Liver (tissue), 9 donors: ENCODE data around the gene TCTN1. TPM values are rescaled to one million over a fixed set of nuclear protein-coding genes. Genes with fewer than 3 reads are reported as not detected.
"Not testable (repeated sequence)": the region's sequence is repeated elsewhere in the genome, so short reads cannot be mapped to it uniquely, and the experiment has no call there.

ENCODE experiments used
- DNase-seq: peaks from one replicate; pipeline ENCODE4 v3.0.0-alpha.2; 2017; ENCODE audit warnings: low spot score
- H3K27ac ChIP-seq, 2 donors: one replicate each; pipeline ENCODE4 v1.7.0; 2013; ENCODE audit warnings: inconsistent platforms in 2 of 2, low read length in 2 of 2, control low read depth in 1 of 2, low read depth in 1 of 2, mild to moderate bottlenecking in 1 of 2
- H3K27me3 ChIP-seq, 4 donors: one replicate each; pipeline versions ENCODE4 v1.6.1 to v1.7.0; 2013; ENCODE audit warnings: low read length in 3 of 4, inconsistent platforms in 1 of 4, mild to moderate bottlenecking in 1 of 4, moderate library complexity in 1 of 4; ENCODE audit not compliant: control insufficient read depth in 4 of 4, insufficient read depth in 4 of 4
- H3K36me3 ChIP-seq, 4 donors: one replicate each; pipeline versions ENCODE4 v1.6.1 to v1.7.0; 2013; ENCODE audit warnings: low read length in 3 of 4, mild to moderate bottlenecking in 3 of 4, low read depth in 1 of 4, moderate library complexity in 1 of 4; ENCODE audit not compliant: control insufficient read depth in 4 of 4, insufficient read depth in 3 of 4
- H3K4me1 ChIP-seq, 4 donors: one replicate each; pipeline versions ENCODE4 v1.6.1 to v1.7.0; 2013; ENCODE audit warnings: low read length in 3 of 4, mild to moderate bottlenecking in 3 of 4, moderate library complexity in 1 of 4; ENCODE audit not compliant: control insufficient read depth in 4 of 4, insufficient read depth in 4 of 4
- H3K4me3 ChIP-seq, 3 donors: one replicate each; pipeline versions ENCODE4 v1.6.1 to v1.7.0; 2013; ENCODE audit warnings: low read length in 3 of 3, control low read depth in 1 of 3, low read depth in 1 of 3, mild to moderate bottlenecking in 1 of 3
- H3K9ac ChIP-seq, 2 donors: one replicate each; pipeline ENCODE4 v1.7.0; 2013; ENCODE audit warnings: low read length in 2 of 2, mild to moderate bottlenecking in 2 of 2, moderate library complexity in 2 of 2, control low read depth in 1 of 2, low read depth in 1 of 2
- H3K9me3 ChIP-seq, 4 donors: one replicate each; pipeline versions ENCODE4 v1.6.1 to v1.7.0; 2013; ENCODE audit warnings: low read length in 3 of 4; ENCODE audit not compliant: control insufficient read depth in 4 of 4
- EGR1 ChIP-seq, 2 donors: IDR thresholded peaks; 2 replicates each; pipeline ENCODE4 v1.6.1; 2016 to 2018; ENCODE audit warnings: antibody characterized with exemption in 2 of 2, low read depth in 2 of 2
- FOXA1 ChIP-seq: IDR thresholded peaks from 2 replicates; pipeline ENCODE4 v1.6.1; 2016; ENCODE audit warnings: antibody characterized with exemption
- FOXA2 ChIP-seq: IDR thresholded peaks from 2 replicates; pipeline ENCODE4 v1.6.1; 2016; ENCODE audit warnings: antibody characterized with exemption
- GABPA ChIP-seq, 2 donors: IDR thresholded peaks in 1 of 2; conservative IDR thresholded peaks in 1 of 2; 2 replicates each; pipeline ENCODE4 v1.6.1; 2016; ENCODE audit warnings: antibody characterized with exemption in 2 of 2, mild to moderate bottlenecking in 1 of 2, moderate library complexity in 1 of 2
- HNF4A ChIP-seq, 2 donors: conservative IDR thresholded peaks; 2 replicates each; pipeline ENCODE4 v1.6.1; 2016; ENCODE audit warnings: antibody characterized with exemption in 2 of 2, mild to moderate bottlenecking in 2 of 2
- HNF4G ChIP-seq: IDR thresholded peaks from 2 replicates; pipeline ENCODE4 v1.6.1; 2016; ENCODE audit warnings: antibody characterized with exemption
- JUND ChIP-seq, 2 donors: IDR thresholded peaks; 2 replicates each; pipeline ENCODE4 v1.6.1; 2016; ENCODE audit warnings: antibody characterized with exemption in 2 of 2
- NR2F2 ChIP-seq: IDR thresholded peaks from 2 replicates; pipeline ENCODE4 v1.6.1; 2016; ENCODE audit warnings: antibody characterized with exemption
- RAD21 ChIP-seq, 2 donors: IDR thresholded peaks; 2 replicates each; pipeline ENCODE4 v1.6.1; 2016; ENCODE audit warnings: antibody characterized with exemption in 2 of 2, mild to moderate bottlenecking in 2 of 2
- RXRA ChIP-seq, 2 donors: IDR thresholded peaks; 2 replicates each; pipeline ENCODE4 v1.6.1; 2017 to 2018; ENCODE audit warnings: antibody characterized with exemption in 2 of 2, mild to moderate bottlenecking in 1 of 2
- SP1 ChIP-seq: IDR thresholded peaks from 2 replicates; pipeline ENCODE4 v1.6.1; 2018; ENCODE audit warnings: antibody characterized with exemption, mild to moderate bottlenecking
- TAF1 ChIP-seq: conservative IDR thresholded peaks from 2 replicates; pipeline ENCODE4 v1.6.1; 2016; ENCODE audit warnings: antibody characterized with exemption, mild to moderate bottlenecking
- YY1 ChIP-seq: IDR thresholded peaks from 2 replicates; pipeline ENCODE4 v1.6.1; 2016; ENCODE audit warnings: antibody characterized with exemption, mild to moderate bottlenecking
- WGBS: extraction: QIAGEN DNeasy Blood & Tissue Kit; methylation state at CpG from one replicate; pipeline ENCODE4 v1.1.7; 2013; 5-methylcytosine and 5-hydroxymethylcytosine counted together
- polyA plus RNA-seq, 2 donors: library from polyadenylated mRNA; stranded (reverse) in 1 of 2; unstranded in 1 of 2; fragments of 200-250 nt in 1 of 2; fragments of >200 nt in 1 of 2; fragmentation: Nextera tagmentation in 1 of 2; extraction: Ambion mirVana in 1 of 2; gene quantifications; one replicate each; pipeline versions ENCODE4 v1.2.1 to v1.2.3, GENCODE V29; 2013 to 2015
- total RNA-seq, 2 donors: library from RNA; depleted of rRNA; stranded (reverse); fragments of >200 nt; gene quantifications; one replicate each; pipeline ENCODE4 v1.2.3, GENCODE V29; 2014
- TF ChIP-seq, protein P1 (sequence below): IDR thresholded peaks from 2 replicates; pipeline ENCODE4 v1.6.1; 2016; ENCODE audit warnings: antibody characterized with exemption, mild to moderate bottlenecking
- TF ChIP-seq, protein P2 (sequence below): IDR thresholded peaks from 2 replicates; pipeline ENCODE4 v1.6.1; 2016; ENCODE audit warnings: antibody characterized with exemption
- TF ChIP-seq, protein P3 (sequence below): IDR thresholded peaks from 2 replicates; pipeline ENCODE4 v1.6.1; 2016; ENCODE audit warnings: antibody characterized with exemption
- TF ChIP-seq, protein P4 (sequence below): IDR thresholded peaks from 2 replicates; pipeline ENCODE4 v1.6.1; 2016; ENCODE audit warnings: antibody characterized with exemption
- donor health status: healthy.
- donor health status: healthy.
- donor health status: healthy.
- donor health status: healthy.
- donor health status: healthy.

The TCTN1 gene
- total and polyA plus RNA-seq, 4 donors = 6.0 to 12.0 (median 10.9) TPM

DNA sequence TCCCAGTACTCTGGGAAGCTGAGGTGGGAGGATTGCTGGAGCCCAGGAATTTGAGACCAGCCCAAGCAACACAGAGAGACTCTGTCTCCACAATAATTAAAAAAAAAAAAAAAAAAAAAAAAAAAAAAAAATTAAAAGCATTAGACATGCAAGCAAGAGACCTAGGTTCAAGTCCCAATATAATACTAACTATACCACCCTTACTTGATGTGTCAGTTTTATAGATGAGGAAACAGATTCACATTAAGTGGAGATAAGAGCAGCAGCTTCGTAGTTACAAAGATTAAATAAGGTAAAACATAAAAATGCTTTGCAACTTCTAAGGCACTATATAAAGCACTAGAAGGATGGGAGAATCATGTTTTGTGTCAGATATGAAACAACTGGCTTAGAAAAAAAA lies 39.9 kb upstream of the TCTN1 start:
- 60% methylated on average over 1 of the region's 1 CpG for WGBS
- no peak overlapping the region for H3K27ac ChIP-seq
- H3K9ac ChIP-seq = no peak overlapping the region
- DNase-seq = no peak
- no peak for TF ChIP-seq TAF1
- TF ChIP-seq HNF4G = no peak
- TF ChIP-seq RXRA (IDR thresholded peaks at IDR 0.05) = no peak
- no peak for TF ChIP-seq EGR1 (IDR thresholded peaks at IDR 0.05; ENCODE audit: low read depth in 2 of 2)
- TF ChIP-seq SP1 = no peak
- TF ChIP-seq, protein P1, sequence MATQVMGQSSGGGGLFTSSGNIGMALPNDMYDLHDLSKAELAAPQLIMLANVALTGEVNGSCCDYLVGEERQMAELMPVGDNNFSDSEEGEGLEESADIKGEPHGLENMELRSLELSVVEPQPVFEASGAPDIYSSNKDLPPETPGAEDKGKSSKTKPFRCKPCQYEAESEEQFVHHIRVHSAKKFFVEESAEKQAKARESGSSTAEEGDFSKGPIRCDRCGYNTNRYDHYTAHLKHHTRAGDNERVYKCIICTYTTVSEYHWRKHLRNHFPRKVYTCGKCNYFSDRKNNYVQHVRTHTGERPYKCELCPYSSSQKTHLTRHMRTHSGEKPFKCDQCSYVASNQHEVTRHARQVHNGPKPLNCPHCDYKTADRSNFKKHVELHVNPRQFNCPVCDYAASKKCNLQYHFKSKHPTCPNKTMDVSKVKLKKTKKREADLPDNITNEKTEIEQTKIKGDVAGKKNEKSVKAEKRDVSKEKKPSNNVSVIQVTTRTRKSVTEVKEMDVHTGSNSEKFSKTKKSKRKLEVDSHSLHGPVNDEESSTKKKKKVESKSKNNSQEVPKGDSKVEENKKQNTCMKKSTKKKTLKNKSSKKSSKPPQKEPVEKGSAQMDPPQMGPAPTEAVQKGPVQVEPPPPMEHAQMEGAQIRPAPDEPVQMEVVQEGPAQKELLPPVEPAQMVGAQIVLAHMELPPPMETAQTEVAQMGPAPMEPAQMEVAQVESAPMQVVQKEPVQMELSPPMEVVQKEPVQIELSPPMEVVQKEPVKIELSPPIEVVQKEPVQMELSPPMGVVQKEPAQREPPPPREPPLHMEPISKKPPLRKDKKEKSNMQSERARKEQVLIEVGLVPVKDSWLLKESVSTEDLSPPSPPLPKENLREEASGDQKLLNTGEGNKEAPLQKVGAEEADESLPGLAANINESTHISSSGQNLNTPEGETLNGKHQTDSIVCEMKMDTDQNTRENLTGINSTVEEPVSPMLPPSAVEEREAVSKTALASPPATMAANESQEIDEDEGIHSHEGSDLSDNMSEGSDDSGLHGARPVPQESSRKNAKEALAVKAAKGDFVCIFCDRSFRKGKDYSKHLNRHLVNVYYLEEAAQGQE = no peak
- no peak for TF ChIP-seq YY1
- TF ChIP-seq, protein P2, sequence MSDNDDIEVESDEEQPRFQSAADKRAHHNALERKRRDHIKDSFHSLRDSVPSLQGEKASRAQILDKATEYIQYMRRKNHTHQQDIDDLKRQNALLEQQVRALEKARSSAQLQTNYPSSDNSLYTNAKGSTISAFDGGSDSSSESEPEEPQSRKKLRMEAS = no peak
- no peak for TF ChIP-seq HNF4A (conservative IDR thresholded peaks at IDR 0.05)
- no peak for TF ChIP-seq RAD21 (IDR thresholded peaks at IDR 0.05)
- TF ChIP-seq, protein P3, sequence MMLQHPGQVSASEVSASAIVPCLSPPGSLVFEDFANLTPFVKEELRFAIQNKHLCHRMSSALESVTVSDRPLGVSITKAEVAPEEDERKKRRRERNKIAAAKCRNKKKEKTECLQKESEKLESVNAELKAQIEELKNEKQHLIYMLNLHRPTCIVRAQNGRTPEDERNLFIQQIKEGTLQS = no peak
- TF ChIP-seq, protein P4, sequence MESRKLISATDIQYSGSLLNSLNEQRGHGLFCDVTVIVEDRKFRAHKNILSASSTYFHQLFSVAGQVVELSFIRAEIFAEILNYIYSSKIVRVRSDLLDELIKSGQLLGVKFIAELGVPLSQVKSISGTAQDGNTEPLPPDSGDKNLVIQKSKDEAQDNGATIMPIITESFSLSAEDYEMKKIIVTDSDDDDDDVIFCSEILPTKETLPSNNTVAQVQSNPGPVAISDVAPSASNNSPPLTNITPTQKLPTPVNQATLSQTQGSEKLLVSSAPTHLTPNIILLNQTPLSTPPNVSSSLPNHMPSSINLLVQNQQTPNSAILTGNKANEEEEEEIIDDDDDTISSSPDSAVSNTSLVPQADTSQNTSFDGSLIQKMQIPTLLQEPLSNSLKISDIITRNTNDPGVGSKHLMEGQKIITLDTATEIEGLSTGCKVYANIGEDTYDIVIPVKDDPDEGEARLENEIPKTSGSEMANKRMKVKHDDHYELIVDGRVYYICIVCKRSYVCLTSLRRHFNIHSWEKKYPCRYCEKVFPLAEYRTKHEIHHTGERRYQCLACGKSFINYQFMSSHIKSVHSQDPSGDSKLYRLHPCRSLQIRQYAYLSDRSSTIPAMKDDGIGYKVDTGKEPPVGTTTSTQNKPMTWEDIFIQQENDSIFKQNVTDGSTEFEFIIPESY = no peak
- no peak for TF ChIP-seq JUND (IDR thresholded peaks at IDR 0.05)
- H3K9me3 ChIP-seq = peaks cover 0 to 2% (median 0%) of the 10 kb centered on the region in 4 donors
- no peak overlapping the region for H3K4me3 ChIP-seq
- no peaks in the 10 kb centered on the region for H3K27me3 ChIP-seq
- H3K4me1 ChIP-seq = peaks cover 13 to 40% (median 34%) of the 10 kb centered on the region in 4 donors
- no peaks in the 10 kb centered on the region for H3K36me3 ChIP-seq

DNA sequence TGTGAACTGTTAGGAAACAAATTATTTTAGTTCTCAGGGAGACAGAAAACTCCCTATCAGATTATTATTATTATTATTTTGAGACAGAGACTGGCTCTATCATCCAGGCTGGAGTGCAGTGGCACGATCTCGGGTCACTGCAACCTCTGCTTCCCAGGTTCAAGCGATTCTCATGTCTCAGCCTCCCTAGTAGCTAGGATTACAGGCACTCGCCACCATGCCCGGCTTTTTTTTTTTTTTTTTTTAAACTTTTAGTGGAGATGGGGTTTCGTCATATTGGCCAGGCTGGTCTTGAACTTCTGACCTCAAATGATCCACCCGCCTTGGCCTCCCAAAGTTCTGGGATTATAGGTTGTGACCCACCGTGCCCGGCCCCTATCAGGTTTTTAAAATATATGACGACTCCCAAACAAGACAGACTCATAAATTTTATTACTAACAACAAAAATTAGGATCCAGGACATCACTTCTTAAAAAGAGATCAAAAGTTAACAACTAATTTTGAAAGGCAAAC lies 39.2 kb upstream of the TCTN1 start:
- H3K4me1 ChIP-seq = peaks cover 19 to 44% (median 37%) of the 10 kb centered on the region in 4 donors
- H3K9ac ChIP-seq, DNase-seq, H3K36me3 ChIP-seq, H3K27me3 ChIP-seq, H3K4me3 ChIP-seq, H3K9me3 ChIP-seq: not testable (repeated sequence)
- 44% methylated on average over 10 of the region's 10 CpGs for WGBS
- peak overlapping the region; percentile 36 to 60 for H3K27ac ChIP-seq

DNA sequence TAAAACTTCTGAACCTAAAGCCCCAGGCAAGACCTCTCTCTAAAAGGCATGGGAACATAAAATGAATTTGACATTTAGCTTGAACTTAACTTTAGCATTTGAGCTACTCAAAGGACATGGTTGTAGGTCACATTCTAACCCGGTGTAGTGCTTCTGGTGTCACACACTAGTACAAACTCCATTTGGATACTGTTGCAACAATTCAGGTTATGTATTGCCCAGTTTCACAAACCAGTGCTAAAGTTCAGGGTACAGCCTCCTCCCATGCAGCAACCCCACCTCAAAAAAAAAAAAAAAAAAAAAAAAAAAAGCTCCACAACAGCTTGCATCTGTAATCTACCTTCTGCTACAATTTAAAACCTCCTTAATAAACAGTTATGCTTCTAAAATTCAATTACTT lies 38.6 kb upstream of the TCTN1 start:
- H3K27ac ChIP-seq = peak overlapping the region; percentile 36 to 62
- DNase-seq = no peak
- no peaks in the 10 kb centered on the region for H3K36me3 ChIP-seq
- no peak overlapping the region for H3K4me3 ChIP-seq
- H3K27me3 ChIP-seq = no peaks in the 10 kb centered on the region
- WGBS = 17% methylated on average over 1 of the region's 1 CpG
- peaks cover 19 to 44% (median 40%) of the 10 kb centered on the region in 4 donors for H3K4me1 ChIP-seq
- peaks cover 0 to 2% (median 0%) of the 10 kb centered on the region in 4 donors for H3K9me3 ChIP-seq
- H3K9ac ChIP-seq = peak overlapping the region in 1 of 2 donors; percentile 63
- TF ChIP-seq TAF1 (peak; percentile 10), EGR1 (IDR thresholded peaks at IDR 0.05; ENCODE audit: low read depth in 2 of 2) (peak in 1 of 2 donors; percentile 7), GABPA (IDR thresholded peaks at IDR 0.05 in 1 of 2, conservative IDR thresholded peaks at IDR 0.05 in 1 of 2) (peak in 1 of 2 donors; percentile 48), HNF4A (conservative IDR thresholded peaks at IDR 0.05) (peak; percentile 99), SP1 (peak; percentile 89), YY1 (peak; percentile 74), FOXA1 (no peak), NR2F2 (peak; percentile 97), FOXA2 (no peak), HNF4G (peak; percentile 99)
- TF ChIP-seq, protein P1 = peak; percentile 33
